Measurements from ENCODE around the gene ZNF638.

Gene ZNF638

DNA sequence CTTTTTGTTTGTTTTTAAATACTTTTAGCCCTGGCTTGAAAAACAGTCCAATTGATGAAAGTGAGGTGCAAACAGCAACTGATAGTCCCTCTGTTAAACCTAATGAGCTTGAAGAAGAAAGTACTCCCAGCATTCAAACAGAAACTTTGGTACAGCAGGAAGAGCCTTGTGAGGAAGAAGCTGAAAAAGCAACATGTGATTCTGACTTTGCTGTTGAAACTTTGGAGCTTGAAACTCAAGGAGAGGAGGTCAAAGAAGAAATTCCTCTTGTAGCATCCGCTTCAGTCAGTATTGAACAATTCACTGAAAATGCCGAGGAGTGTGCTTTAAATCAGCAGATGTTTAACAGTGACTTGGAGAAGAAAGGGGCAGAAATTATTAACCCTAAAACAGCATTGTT is 91.2 kb downstream of the ZNF638 start:
- H2BK12ac ChIP-seq (ENCODE audit: low read length), result no peak overlapping the region
- no peak overlapping the region for H2BK120ac ChIP-seq (ENCODE audit: insufficient read depth, low read length, poor library complexity)
- H3K79me2 ChIP-seq (ENCODE audit: control insufficient read depth, insufficient read depth, low read length, poor library complexity), result no peaks in the 10 kb centered on the region
- H3K36me3 ChIP-seq (ENCODE audit: control insufficient read depth in 1 of 2, insufficient read depth in 2 of 2, low read length in 2 of 2), result peaks cover 3 to 10% of the 10 kb centered on the region in 2 experiments
- H4K12ac ChIP-seq (ENCODE audit: low read depth, low read length), result no peak overlapping the region
- no peak overlapping the region for H4K8ac ChIP-seq (ENCODE audit: low read depth, low read length)
- no peak overlapping the region for H3K4me3 ChIP-seq (ENCODE audit: low read depth, low read length)
- no peak overlapping the region for H2AK5ac ChIP-seq (ENCODE audit: low read length)
- no peaks in the 10 kb centered on the region for H3K9me3 ChIP-seq (ENCODE audit: insufficient read depth, low read depth, low read length)
- H3K27ac ChIP-seq (ENCODE audit: low read depth, low read length), result no peak overlapping the region
- no CpG with 5 or more reads among the region's 2 CpGs for WGBS (ENCODE audit: extremely low coverage, insufficient coverage, insufficient read length)
- no peaks in the 10 kb centered on the region for H3K4me1 ChIP-seq (ENCODE audit: control insufficient read depth in 1 of 2, insufficient read depth in 2 of 2, low read length in 2 of 2)
- no peak overlapping the region for H3K9ac ChIP-seq (ENCODE audit: low read length)
- no peak for DNase-seq
- no peaks in the 10 kb centered on the region for H3K79me1 ChIP-seq (ENCODE audit: low read length)
- H3K14ac ChIP-seq (ENCODE audit: low read length), result no peak overlapping the region
- H3K18ac ChIP-seq (ENCODE audit: low read length), result no peak overlapping the region
- no peak overlapping the region for H3K23ac ChIP-seq (ENCODE audit: low read length)
- H2AFZ ChIP-seq (ENCODE audit: insufficient read depth, low read length, poor library complexity), result no peak overlapping the region
- no peak overlapping the region for H3K4ac ChIP-seq (ENCODE audit: low read depth, low read length)
- H3K4me2 ChIP-seq (ENCODE audit: low read length), result no peak overlapping the region
- H3K27me3 ChIP-seq (ENCODE audit: insufficient read depth, low read length), result no peaks in the 10 kb centered on the region
- no peak overlapping the region for H4K91ac ChIP-seq (ENCODE audit: low read depth, low read length)
- no peak overlapping the region for H2BK5ac ChIP-seq (ENCODE audit: low read depth, low read length, poor library complexity)

DNA sequence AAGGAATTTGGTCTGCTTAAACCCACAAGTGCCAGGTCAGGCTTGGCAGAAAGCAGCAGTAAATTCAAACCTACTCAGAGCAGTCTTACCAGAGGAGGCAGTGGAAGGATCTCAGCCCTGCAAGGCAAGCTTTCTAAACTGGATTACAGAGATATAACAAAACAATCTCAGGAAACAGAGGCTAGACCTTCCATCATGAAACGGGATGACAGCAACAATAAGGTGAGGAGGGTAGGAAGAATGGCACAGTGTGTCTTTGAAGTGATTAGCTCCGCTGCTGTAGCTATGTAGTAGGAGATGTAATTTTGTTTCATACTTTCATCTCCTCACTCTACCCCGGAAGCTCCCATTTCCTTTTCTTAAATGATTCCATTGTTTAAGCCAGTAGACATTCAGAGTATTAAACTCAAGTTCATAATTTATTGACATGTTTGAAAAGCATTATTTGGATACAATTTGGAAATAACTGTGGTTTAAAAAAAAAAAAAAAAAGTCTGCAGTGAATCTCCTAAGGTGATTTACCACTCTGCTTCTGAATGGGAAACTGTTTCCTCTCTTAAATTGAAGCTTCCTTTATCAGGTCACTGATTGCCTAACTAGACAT is 92.3 kb downstream of the ZNF638 start:
- Histone ChIP-seq H2AK5ac (ENCODE audit: low read length) (no peak overlapping the region), H4K91ac (ENCODE audit: low read depth, low read length) (no peak overlapping the region), H3K4ac (ENCODE audit: low read depth, low read length) (no peak overlapping the region), H3K36me3 (ENCODE audit: control insufficient read depth in 1 of 2, insufficient read depth in 2 of 2, low read length in 2 of 2) (peaks cover 5 to 13% of the 10 kb centered on the region in 2 experiments), H3K79me1 (ENCODE audit: low read length) (no peaks in the 10 kb centered on the region), H3K4me2 (ENCODE audit: low read length) (no peak overlapping the region), H4K8ac (ENCODE audit: low read depth, low read length) (no peak overlapping the region), H3K4me3 (ENCODE audit: low read depth, low read length) (no peak overlapping the region), H4K12ac (ENCODE audit: low read depth, low read length) (no peak overlapping the region), H3K79me2 (ENCODE audit: control insufficient read depth, insufficient read depth, low read length, poor library complexity) (no peaks in the 10 kb centered on the region), H3K4me1 (ENCODE audit: control insufficient read depth in 1 of 2, insufficient read depth in 2 of 2, low read length in 2 of 2) (no peaks in the 10 kb centered on the region), H2BK5ac (ENCODE audit: low read depth, low read length, poor library complexity) (no peak overlapping the region), H3K14ac (ENCODE audit: low read length) (no peak overlapping the region), H3K18ac (ENCODE audit: low read length) (no peak overlapping the region), H2BK120ac (ENCODE audit: insufficient read depth, low read length, poor library complexity) (no peak overlapping the region), H3K9ac (ENCODE audit: low read length) (no peak overlapping the region), H2AFZ (ENCODE audit: insufficient read depth, low read length, poor library complexity) (no peak overlapping the region), H3K23ac (ENCODE audit: low read length) (no peak overlapping the region), H3K9me3 (ENCODE audit: insufficient read depth, low read depth, low read length) (no peaks in the 10 kb centered on the region), H2BK12ac (ENCODE audit: low read length) (no peak overlapping the region), H3K27me3 (ENCODE audit: insufficient read depth, low read length) (no peaks in the 10 kb centered on the region), H3K27ac (ENCODE audit: low read depth, low read length) (no peak overlapping the region)
- DNase-seq, result no peak
- no CpG with 5 or more reads among the region's 3 CpGs for WGBS (ENCODE audit: extremely low coverage, insufficient coverage, insufficient read length)

DNA sequence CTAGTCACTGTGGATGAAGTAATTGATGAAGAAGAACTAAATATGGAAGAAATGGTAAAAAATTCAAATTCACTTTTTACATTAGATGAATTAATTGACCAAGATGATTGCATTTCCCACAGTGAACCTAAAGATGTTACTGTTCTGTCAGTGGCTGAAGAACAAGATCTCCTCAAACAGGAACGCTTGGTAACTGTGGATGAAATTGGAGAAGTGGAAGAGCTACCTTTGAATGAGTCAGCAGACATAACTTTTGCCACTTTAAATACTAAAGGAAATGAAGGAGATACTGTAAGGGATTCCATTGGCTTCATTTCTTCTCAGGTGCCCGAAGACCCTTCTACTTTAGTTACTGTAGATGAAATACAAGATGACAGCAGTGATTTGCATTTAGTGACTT is 95.1 kb downstream of the ZNF638 start:
- no peak overlapping the region for H4K12ac ChIP-seq (ENCODE audit: low read depth, low read length)
- no peaks in the 10 kb centered on the region for H3K9me3 ChIP-seq (ENCODE audit: insufficient read depth, low read depth, low read length)
- H3K23ac ChIP-seq (ENCODE audit: low read length), result no peak overlapping the region
- no peaks in the 10 kb centered on the region for H3K79me1 ChIP-seq (ENCODE audit: low read length)
- no peaks in the 10 kb centered on the region for H3K79me2 ChIP-seq (ENCODE audit: control insufficient read depth, insufficient read depth, low read length, poor library complexity)
- H3K4me2 ChIP-seq (ENCODE audit: low read length), result no peak overlapping the region
- no peak overlapping the region for H3K14ac ChIP-seq (ENCODE audit: low read length)
- WGBS (ENCODE audit: extremely low coverage, insufficient coverage, insufficient read length), result no CpG with 5 or more reads among the region's 2 CpGs
- H2AK5ac ChIP-seq (ENCODE audit: low read length), result no peak overlapping the region
- H2AFZ ChIP-seq (ENCODE audit: insufficient read depth, low read length, poor library complexity), result no peak overlapping the region
- H2BK120ac ChIP-seq (ENCODE audit: insufficient read depth, low read length, poor library complexity), result no peak overlapping the region
- H4K91ac ChIP-seq (ENCODE audit: low read depth, low read length), result no peak overlapping the region
- no peak overlapping the region for H4K8ac ChIP-seq (ENCODE audit: low read depth, low read length)
- H3K36me3 ChIP-seq (ENCODE audit: control insufficient read depth in 1 of 2, insufficient read depth in 2 of 2, low read length in 2 of 2), result peaks cover 7 to 18% of the 10 kb centered on the region in 2 experiments
- H3K4me1 ChIP-seq (ENCODE audit: control insufficient read depth in 1 of 2, insufficient read depth in 2 of 2, low read length in 2 of 2), result no peaks in the 10 kb centered on the region
- H3K18ac ChIP-seq (ENCODE audit: low read length), result no peak overlapping the region
- no peak overlapping the region for H2BK12ac ChIP-seq (ENCODE audit: low read length)
- H3K27ac ChIP-seq (ENCODE audit: low read depth, low read length), result no peak overlapping the region
- H2BK5ac ChIP-seq (ENCODE audit: low read depth, low read length, poor library complexity), result no peak overlapping the region
- no peak for DNase-seq
- no peak overlapping the region for H3K9ac ChIP-seq (ENCODE audit: low read length)
- no peak overlapping the region for H3K4ac ChIP-seq (ENCODE audit: low read depth, low read length)
- no peak overlapping the region for H3K4me3 ChIP-seq (ENCODE audit: low read depth, low read length)
- H3K27me3 ChIP-seq (ENCODE audit: insufficient read depth, low read length), result no peaks in the 10 kb centered on the region

DNA sequence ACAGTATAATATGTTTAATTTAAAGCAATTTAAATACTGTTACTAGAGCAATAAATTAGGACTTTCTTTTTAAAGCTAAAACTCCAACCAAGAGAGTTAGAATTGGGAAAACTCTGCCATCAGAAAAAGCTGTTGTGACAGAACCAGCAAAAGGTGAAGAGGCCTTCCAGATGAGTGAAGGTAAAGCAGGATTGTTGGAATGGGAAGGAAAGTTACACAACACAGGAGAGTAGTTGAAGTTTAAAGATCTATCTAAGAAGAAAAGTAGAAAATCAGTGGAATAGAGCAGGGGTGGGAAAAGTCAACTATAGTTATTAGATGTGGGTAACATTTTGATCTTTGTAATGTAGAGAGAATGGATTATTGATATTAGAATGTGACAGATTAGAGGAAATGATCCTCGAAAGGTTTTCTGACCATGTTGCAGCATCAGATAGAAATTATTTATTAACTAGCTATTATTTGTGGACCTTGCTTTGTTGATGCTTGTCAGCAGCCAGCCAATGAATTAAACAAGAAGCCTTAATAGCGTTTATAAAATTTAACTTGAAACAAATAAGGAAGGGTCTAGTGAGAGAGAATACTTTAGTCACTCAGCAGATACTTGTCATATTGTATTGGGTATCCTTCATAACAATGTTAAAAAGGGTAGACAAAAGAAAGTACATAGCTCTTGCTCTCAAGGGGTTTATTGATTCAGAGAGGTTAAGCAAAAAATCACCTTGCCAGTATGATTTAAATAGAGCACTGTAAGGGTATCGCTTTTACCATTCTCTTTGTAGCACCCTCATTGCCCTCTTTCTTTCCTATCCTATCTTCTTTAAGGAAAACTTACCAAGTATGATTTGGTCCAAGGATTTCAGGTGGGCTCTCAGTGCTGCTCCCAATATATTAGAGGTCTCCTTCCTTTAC is 97.1 kb downstream of the ZNF638 start:
- Histone ChIP-seq H4K8ac (ENCODE audit: low read depth, low read length) (no peak overlapping the region), H3K79me1 (ENCODE audit: low read length) (no peaks in the 10 kb centered on the region), H3K27me3 (ENCODE audit: insufficient read depth, low read length) (no peaks in the 10 kb centered on the region), H4K12ac (ENCODE audit: low read depth, low read length) (no peak overlapping the region), H3K9ac (ENCODE audit: low read length) (no peak overlapping the region), H3K4me3 (ENCODE audit: low read depth, low read length) (no peak overlapping the region), H3K36me3 (ENCODE audit: control insufficient read depth in 1 of 2, insufficient read depth in 2 of 2, low read length in 2 of 2) (peaks cover 14 to 20% of the 10 kb centered on the region in 2 experiments), H3K18ac (ENCODE audit: low read length) (no peak overlapping the region), H2BK120ac (ENCODE audit: insufficient read depth, low read length, poor library complexity) (no peak overlapping the region), H3K9me3 (ENCODE audit: insufficient read depth, low read depth, low read length) (no peaks in the 10 kb centered on the region), H3K27ac (ENCODE audit: low read depth, low read length) (no peak overlapping the region), H2BK5ac (ENCODE audit: low read depth, low read length, poor library complexity) (no peak overlapping the region), H2BK12ac (ENCODE audit: low read length) (no peak overlapping the region), H3K14ac (ENCODE audit: low read length) (no peak overlapping the region), H2AFZ (ENCODE audit: insufficient read depth, low read length, poor library complexity) (no peak overlapping the region), H4K91ac (ENCODE audit: low read depth, low read length) (no peak overlapping the region), H2AK5ac (ENCODE audit: low read length) (no peak overlapping the region), H3K23ac (ENCODE audit: low read length) (no peak overlapping the region), H3K4me2 (ENCODE audit: low read length) (no peak overlapping the region), H3K4ac (ENCODE audit: low read depth, low read length) (no peak overlapping the region), H3K4me1 (ENCODE audit: control insufficient read depth in 1 of 2, insufficient read depth in 2 of 2, low read length in 2 of 2) (no peaks in the 10 kb centered on the region), H3K79me2 (ENCODE audit: control insufficient read depth, insufficient read depth, low read length, poor library complexity) (no peaks in the 10 kb centered on the region)
- WGBS (ENCODE audit: extremely low coverage, insufficient coverage, insufficient read length), result no CpG with 5 or more reads among the region's 3 CpGs
- no peak for DNase-seq
